Fibroblast of skin of scalp (primary cell): ENCODE results near the gene E4F1.

Experiments
- DNase-seq: peaks from one replicate; pipeline ENCODE4 v3.0.0-alpha.2; 2013

E4F1 gene

DNA sequence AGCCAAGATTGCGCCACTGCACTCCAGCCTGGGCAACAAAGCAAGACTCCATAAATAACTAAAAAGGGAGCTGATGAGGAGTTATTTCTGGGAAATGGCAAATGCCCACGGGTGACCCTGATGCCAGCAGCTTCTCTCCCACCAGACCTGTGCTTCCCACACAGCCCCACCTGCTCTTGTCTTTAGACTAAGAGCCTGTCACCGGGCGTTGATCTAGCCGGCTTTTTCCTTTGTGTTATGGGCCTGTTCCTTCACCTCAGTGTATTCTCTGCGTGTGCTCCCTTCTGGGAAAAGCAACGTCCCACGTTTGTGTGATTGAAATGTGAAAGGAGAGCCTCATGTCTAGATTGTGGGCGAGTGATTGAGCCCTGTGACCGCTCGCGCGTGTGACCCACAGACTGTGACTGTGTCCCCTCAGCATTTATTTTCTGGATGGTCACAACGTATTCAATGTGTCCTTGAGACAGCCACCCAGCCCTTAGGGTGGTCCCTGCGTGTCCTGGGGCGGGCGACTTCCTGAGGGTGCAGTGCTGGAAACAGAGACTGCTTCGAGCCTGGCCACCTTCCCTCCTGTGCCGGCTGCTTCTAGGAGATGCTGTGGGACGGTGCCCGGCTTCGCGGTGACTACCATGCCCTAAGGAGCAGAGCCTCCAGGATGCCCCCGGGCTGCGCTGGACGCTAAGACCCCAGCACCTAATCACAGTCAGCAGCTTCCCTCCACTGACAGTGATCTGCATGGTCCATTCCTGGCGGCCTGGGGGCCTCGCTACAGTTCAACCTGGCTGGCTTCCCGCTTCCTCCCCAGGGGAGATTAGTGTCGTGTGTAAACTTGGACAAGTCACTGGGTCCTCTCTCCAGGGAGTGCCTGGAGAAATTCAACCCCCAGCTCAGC lies 52.3 kb downstream of the E4F1 start:
- no peak for DNase-seq

- DNase-seq = no peak
These were observed 53.2 kb downstream of the E4F1 start for GRCh38 chr16:2276368-2277195.

DNA sequence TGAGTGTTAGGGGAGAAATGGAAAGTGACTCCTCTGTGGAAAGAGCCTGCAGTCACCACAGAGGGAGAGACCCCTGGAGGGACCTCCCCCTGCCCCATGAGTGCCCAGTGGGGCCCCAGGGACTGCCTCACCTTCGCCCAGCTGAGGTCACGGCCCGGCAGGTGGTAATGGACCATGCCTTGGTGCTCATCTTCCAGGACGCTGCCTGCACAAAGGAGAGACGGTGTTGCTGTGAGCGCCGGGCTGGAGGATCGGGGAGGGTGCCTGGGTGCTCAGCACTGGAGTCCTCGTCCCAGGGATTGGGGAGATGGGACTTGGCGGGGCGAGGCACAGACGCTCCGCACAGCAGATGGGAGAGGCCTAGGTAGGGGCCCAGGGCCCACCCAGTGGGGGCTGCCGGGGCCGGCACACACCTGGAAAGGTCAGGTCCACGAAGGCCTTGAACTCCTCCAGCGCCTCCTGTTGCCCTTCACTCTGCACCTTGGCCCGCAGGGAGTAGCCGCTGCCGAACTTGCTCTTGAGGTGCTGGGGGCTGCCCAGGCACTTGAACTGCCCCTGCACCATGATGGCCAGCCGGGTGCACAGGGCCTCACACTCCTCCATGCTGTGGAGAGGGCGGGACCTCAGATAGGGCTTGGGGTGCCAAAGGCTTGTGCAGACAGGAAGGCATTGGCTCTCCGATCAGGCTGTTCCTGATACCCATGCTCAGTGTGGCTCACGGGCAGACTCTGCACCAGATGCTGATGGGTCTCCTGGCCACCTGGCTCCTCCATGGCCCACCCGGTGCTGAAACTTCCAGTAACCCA lies 54.3 kb downstream of the E4F1 start:
- DNase-seq = no peak

GRCh38 chr16:2278272-2278608 lies 54.8 kb downstream of the E4F1 start:
- DNase-seq = no peak

DNA sequence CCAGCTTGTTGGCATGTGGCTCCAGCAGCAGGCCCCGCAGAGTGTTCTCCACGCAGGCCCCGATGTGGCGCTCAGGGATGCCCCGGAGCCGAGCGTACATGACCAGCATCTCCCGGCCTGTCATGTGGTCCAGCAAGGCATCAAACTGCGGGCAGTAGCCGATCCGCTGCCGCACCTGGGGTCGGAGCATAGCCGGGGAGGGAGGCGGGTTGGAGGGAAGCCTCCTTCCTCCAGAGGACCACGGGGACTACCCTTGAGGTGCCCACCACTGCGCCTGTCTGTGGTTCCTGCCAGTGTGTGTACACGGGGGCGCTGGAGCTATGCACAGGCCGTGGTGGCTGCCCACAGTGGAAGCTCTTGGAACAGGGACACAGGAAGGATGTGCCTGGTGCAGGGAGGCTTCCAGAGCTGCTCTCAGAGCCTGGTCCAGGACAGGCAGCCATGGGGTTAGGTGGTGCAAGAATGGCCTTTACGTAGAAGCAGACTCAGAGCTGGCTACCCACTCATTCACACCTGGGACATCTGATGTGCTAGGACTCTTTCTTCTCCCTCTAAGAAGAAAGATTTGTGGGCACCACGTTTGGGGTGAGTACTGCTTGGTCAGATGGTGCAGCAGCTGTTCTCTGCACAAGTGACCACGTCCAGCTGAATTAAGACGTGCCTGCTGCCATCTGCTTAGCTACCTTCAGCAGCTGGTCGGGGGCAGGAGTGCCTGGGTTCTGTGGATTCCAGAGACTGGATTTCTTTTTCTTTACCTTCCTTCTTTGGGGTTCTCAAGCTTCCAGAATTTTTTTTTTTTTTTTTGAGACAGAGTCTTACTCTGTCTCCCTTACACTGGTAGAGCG lies 55.8 kb downstream of the E4F1 start:
- no peak for DNase-seq

- DNase-seq = no peak
These were observed 57.1 kb downstream of the E4F1 start for GRCh38 chr16:2280461-2280860.

DNA sequence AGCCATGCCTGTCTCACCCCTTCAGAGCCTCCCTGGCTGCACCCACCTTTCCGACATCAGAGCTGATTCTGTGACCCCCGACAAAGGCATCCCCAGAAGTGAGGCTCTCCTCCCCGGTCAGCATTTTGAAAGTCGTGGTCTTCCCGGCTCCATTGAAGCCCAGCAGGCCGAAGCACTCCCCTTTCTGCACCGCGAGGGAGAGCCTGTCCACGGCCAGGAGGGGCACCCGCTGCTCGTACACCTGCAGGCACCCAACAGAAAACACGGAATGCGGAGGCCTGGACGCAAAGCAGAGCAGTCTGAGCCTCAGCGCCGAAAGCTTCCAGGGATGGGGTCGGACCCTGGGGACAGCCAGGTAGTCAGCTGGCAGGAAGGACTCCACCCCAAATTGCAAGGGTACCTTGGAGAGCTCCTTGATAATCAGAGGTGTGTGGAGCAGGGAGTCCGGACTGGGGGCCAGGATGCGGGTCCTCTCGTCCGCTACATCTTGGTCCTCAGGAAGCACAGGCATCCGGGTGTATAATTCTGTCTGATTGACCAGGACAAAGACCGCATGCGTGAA lies 57.7 kb downstream of the E4F1 start:
- no peak for DNase-seq

DNA sequence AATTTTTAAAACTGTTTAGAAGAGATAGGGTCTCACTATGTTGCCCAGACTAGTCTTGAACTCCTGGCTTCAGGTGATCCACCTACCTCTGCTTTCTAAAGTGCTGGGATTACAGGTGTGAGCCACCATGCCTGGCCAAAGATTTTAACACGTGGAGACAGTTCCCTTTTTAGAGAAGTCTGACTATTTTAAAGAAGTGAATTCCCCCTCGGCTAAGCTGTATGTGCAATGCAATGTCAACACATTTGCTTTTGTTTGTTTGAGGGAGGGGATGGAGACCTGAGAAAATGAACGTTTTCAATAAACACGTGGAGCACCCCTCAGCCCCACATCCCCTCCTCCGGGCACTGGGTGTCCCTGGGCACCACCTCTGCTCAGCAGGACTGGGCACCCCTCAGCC lies 58.9 kb downstream of the E4F1 start:
- DNase-seq = no peak

DNA sequence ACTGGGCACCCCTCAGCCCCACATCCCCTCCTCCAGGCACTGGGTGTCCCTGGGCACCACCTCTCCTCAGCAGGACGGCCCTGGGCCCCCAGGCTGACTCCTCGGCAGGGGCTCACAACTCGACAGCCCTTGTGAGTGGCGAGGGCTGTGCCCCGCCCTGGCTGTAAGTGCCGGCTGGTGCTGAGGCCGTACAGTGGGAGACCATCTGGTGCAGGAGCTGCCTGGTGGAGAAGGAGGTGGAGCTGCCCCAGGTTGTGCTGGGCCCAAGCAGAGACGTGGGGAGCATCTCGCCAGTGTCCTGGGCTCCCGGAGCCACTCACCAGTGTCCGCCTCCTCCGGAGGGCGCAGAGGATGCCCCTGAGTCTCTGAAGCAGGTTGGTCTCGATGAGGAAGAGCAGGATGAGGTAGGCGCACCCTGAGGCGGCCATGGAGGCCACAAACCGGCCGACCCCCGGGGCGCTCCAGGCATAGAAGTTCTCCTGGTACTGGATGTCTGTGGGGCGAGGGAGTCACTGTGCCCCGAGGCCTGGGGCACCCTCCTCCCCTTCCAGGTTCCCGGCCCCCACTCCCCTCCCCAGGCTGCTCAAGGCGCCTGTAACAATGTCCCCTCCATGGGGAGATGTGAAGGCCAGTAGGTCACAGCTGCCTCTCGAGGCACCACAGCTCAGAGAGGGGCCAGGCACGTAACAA lies 59.6 kb downstream of the E4F1 start:
- no peak for DNase-seq

- no peak for DNase-seq
These were observed 60.8 kb downstream of the E4F1 start for GRCh38 chr16:2284001-2284770.

DNA sequence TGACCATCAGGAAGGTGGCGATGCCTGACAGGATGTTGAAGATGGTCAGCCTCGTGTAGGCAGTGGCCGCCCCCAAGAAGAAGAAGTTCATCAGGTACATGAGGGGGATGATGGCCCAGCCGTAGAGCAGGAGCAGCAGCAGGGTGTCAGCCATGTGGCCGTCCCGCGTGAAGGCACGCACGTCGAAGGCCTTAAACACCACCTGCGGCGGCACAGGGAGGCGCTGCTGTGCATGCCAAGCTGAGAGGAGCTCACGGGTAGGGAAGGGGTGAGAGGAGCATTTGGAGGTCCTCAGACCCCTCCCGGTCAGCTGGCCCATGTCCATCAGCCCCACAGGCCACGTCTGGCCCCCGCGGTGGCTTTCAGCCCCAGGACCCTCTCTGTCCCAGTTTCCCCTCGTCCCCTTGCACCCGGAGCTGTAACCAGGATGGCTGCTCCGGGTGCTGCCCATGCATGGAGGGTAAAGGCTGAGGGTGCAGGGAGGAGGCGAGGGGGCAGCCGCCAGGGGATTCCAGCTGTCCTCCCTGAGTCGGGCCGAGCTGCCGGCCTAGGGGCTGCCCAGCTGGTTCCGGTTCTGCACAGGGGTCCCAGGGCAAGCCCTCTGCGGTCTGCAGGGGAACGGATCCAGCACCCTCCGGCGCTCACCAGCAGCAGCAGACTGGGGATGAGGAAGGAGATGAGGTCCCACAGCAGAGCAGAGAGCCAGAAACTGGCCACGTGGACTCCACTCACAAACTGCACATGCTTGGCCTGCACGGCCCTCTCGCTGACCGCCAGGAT lies 61.6 kb downstream of the E4F1 start:
- no peak for DNase-seq
